ENCODE measurements around the gene PON1.
A peak's percentile ranks its signal among the peaks of the same experiment; 100 is the strongest.

PON1 gene

DNA sequence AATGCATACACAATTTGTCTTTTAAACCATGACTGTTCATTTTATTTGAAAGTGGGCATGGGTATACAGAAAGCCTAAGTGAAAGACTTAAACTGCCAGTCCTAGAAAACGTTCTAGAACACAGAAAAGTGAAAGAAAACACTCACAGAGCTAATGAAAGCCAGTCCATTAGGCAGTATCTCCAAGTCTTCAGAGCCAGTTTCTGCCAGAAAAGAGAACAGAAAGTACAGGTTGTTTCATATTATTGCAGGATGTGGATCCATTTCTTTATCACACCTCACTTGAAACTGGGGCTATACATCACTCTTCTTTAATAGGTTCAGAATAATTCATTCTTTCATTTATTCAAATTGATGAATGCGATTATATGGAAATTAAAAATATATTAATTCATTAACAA is 7.7 kb downstream of the PON1 start:
- no peak for DNase-seq

GRCh38 chr7:95312561-95312960 is 11.8 kb downstream of the PON1 start:
- no peak for DNase-seq

DNA sequence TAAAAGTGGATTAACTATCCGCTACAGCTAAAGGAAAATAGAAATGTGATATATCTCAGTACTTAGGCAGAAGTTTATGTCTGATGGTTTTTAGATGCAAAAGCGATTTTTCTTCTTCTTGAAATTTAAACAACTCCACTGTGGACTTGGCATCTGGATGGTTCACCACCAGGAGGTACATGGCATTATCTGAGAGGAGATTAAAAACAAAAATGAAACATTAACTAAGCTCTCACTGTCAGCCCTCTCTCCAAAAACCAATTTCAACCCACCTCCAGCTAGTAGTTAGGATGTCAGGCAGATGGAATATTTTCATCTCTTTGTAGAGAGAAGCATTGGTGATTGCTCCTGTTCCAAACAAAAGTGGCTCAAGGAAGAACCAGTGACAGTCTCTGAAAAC is 12.9 kb downstream of the PON1 start:
- no peak for DNase-seq

DNA sequence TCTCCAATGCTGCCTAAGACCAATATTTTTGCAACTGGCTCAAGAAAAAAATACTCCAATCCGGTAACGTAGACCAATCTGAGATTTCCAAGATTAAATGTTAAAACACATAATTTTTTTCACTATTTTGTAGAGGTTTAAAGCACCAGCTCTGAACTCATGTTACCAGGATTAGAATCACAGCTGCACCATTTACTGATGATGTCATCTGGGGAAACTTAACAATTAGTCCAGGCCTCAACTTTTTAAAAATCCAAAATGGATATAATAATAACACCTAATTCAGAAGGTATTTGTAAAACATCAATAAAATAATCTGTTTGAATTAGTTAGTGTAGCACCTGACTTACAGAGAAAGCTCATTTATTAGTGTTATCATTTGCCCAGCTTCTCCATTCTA is 14.4 kb downstream of the PON1 start:
- no peak for DNase-seq

GRCh38 chr7:95304990-95305389 is 19.3 kb downstream of the PON1 start:
- DNase-seq = no peak

DNA sequence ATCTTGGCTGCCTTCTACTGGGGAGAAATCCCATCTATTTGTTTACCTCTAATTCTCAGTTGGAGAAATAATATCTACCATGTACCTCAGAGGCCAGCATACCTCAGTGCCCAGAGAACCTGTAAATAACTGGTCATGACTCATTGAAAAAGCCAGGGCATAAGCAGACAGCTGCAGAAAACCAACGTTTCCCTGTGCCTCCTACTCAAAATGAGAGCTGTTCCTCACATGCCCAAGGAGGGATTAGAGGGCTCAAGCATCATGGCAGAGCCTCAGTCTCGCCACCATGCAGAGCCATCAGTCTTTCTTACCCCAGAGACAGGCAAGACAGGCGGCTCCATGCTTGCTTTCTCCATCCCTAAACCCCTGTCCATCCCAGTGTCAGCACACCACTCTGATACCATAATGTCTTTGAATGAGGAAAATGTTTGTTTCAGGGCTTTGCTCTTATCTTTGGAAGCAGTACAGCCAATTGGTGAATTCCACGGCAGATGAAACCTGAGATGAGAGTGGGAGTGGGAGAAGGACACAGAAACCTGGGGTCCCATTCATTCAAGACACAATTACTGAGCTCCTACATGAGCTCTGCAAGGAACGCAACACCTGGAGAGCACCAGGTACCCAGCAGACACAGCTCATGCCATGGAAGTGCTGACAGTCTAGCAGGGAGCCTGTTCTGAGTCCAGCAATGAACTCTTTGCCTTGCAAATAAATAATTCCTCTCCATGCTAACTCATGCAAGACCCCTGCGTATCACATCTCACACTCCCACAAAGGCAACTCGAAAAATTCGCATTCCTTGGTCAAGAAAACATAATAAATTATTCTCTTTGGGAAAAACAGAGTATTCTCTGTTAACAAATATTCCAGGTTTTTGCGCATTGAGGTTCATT is 21.1 kb downstream of the PON1 start:
- no peak for DNase-seq

- no peak for DNase-seq
These were observed 26.2 kb downstream of the PON1 start for GRCh38 chr7:95298091-95298490.

DNA sequence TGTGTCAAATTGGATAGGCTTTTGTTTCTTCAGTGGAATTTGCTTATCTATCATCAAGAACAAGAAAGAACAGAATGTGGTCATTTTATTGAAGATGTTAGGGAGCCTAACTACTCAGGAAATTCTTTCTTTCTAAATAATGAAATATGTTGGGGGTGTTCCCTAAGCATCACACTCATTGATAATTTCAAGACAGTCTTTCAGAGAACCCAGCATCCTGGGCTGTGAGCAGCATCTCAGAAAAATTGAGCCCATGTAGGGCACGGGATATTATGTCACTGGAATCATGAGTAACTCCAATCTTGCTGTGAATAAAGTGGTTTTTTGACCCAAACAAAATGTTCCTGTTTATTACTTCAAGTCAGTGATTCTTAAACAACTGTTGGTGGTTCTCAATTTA is 27.3 kb downstream of the PON1 start:
- no peak for DNase-seq

DNA sequence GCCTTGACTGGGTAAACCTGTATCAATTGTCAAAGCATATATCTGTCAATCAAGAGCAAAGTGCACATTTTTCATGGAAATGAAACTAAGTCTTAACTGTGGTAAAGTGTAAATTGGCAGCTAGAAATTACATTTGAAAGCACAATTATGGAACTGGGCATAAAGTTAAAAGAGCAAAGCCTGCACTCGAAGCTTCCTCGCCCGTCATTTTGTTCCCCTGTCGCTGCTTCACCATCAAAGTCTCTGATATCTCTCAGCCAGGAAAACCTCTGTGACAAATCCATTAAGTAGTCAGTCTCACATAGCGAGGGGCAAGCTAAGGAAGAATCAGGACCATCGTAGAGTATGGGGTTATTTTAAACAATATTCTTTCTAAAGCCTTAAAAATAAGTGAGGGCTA is 27.9 kb downstream of the PON1 start:
- no peak for DNase-seq

GRCh38 chr7:95295397-95295796 is 28.9 kb downstream of the PON1 start:
- no peak for DNase-seq

DNA sequence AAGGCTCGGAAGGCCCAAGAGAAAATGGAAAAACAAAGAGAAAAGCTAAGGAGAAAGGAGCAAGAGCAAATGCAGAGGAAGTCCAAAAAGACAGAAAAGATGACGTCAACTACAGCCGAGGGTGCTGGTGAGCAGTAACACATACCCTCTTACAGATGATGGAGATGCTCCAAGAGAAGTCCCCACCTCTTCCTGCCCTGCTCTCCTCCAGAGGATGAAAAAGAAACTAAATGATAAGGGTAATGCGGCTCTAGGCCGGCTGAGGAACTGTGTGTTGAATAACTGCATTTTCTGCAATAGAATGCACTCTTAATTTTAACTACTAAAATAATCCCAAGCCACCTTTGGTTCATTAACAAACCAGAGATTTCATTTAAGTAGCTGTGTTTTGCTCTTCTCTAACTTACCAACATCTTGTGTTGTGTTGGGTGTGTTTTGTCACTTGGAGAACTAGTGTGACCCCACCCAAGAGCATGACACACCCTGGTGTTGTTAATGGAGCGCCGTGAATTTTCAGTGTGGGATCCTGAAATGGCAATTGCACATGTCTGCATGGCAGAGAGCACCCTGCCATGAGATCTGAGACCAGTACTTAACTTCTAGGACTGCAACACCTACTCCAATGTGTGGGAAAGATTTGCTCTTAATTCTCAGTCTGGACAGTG is 34.0 kb downstream of the PON1 start:
- DNase-seq = no peak

- no peak for DNase-seq
These were observed 38.2 kb downstream of the PON1 start for GRCh38 chr7:95286096-95286495.

- DNase-seq = no peak
These were observed 44.9 kb downstream of the PON1 start for GRCh38 chr7:95279417-95279816.

GRCh38 chr7:95276114-95276513 is 48.2 kb downstream of the PON1 start:
- DNase-seq = no peak

DNA sequence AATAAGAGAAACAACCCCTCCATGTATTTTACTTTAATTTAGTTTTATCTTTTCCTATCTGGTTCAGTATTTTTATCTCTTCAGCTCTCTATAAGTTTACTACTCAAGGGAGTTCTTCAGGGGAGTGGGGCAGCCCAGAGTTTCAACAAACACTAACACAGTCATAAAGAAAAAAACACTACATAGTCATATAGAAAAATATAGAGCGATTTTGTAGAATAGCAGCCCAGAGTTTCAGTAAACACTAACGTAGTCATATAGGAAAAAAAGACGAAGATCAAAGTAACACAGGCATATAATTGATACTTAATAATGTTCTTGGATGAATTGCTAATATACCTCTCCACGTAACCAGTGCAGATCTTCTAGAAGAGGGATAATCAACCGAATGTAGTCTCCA is 54.7 kb downstream of the PON1 start:
- DNase-seq = peak; percentile 33

DNA sequence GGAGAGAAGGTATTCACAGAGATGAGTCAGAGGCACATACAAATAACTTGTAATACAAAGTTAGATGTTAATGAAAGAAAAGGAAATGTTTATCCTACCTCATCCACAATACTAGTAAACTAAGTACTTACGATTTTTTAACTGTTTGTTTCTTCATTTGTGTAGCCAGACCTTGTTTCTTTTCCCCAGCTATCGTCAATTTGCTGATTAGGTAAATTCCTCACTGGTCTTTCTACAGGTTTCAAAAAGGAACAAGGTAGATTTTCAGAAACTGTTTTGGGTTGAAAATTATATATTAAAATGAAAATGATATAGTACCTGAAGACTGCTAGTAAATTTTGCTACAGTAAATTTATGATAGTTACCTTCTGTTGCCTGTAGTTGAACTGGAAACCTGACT is 56.6 kb downstream of the PON1 start:
- DNase-seq = no peak

GRCh38 chr7:95265634-95266033 is 58.7 kb downstream of the PON1 start:
- no peak for DNase-seq

GRCh38 chr7:95264363-95264891 is 59.9 kb downstream of the PON1 start:
- no peak for DNase-seq

DNA sequence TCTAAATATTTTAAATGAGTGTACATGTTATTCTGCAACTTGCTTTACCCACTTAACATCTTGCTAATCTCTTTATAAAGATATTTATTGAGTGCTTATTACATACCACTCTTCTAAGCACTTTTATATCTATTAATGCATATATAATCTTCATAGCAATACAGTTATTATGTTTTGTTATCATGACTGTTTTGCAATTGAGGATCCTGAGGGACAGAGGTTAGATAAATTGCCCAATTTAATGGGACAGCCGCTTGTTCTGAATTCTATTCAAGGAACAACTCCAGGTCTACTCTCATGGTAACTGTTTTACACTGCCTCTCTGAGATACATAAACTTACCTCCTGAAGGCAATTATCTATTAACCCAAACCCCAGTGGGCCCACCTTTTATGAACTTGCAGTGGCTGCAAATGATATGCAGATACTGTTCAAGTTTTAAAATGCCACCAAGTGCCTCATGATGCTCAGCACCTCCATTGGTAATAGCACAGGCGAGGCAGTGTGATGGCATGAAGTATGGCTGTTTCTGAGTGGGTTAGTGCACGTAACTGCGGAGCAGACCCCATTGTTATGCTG is 60.5 kb downstream of the PON1 start:
- DNase-seq = no peak

DNA sequence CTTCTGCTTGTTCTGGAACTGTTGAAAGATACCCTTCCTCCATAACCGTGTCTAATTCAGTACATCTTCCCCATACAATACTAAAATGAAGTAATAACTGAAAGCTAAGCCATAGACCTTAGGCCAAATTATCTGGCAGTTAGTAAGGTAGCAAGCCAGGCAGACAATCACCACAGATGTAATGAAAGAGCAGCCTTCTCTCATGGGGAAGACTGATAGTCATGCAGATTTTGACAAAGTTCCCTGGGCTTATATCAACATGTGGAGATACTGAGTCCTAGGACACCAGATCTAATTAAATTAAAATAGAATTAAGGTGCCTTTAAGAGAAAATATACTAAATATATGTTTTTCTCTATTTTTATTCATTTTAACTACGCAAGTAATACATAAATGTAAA is 61.5 kb downstream of the PON1 start:
- no peak for DNase-seq

GRCh38 chr7:95261895-95262415 is 62.4 kb downstream of the PON1 start:
- no peak for DNase-seq

- DNase-seq = no peak
These were observed 68.6 kb downstream of the PON1 start for GRCh38 chr7:95255691-95256090.

- DNase-seq = no peak
These were observed 70.3 kb downstream of the PON1 start for GRCh38 chr7:95253986-95254385.

GRCh38 chr7:95251966-95252365 is 72.4 kb downstream of the PON1 start:
- DNase-seq = no peak
